ENCODE results near the gene ATP1A3. TPM values are rescaled to one million over a fixed set of nuclear protein-coding genes. Genes with fewer than 3 reads are reported as not detected.
A peak's percentile ranks its signal among the peaks of the same experiment; 100 is the strongest.
"Not testable (repeated sequence)": the region's sequence is repeated elsewhere in the genome, so short reads cannot be mapped to it uniquely, and the experiment has no call there.

Gene ATP1A3
- total RNA-seq, 1 donor from 2014 or later, result 149 TPM

GRCh38 chr19:42012747-42013146 is 18.7 kb upstream of the ATP1A3 start:
- not testable (repeated sequence) for FAIRE-seq; DNase-seq (ENCODE audit: low spot score in 2 of 2)

- FAIRE-seq (no peak), DNase-seq (ENCODE audit: low spot score in 2 of 2) (no peak)
Measured at GRCh38 chr19:42010245-42011126, 16.5 kb upstream of the ATP1A3 start.

GRCh38 chr19:42006569-42006968 is 12.5 kb upstream of the ATP1A3 start:
- FAIRE-seq (no peak), DNase-seq (ENCODE audit: low spot score in 2 of 2) (no peak)

GRCh38 chr19:42005504-42005903 is 11.5 kb upstream of the ATP1A3 start:
- DNase-seq (ENCODE audit: low spot score in 2 of 2) (no peak), FAIRE-seq (no peak)

- DNase-seq (ENCODE audit: low spot score in 2 of 2), result no peak
- no peak for FAIRE-seq
Measured at GRCh38 chr19:42003506-42004294, 9.7 kb upstream of the ATP1A3 start.

- DNase-seq (ENCODE audit: low spot score in 2 of 2) (no peak), FAIRE-seq (no peak)
Measured at GRCh38 chr19:41999878-42000208, 5.8 kb upstream of the ATP1A3 start.

DNA sequence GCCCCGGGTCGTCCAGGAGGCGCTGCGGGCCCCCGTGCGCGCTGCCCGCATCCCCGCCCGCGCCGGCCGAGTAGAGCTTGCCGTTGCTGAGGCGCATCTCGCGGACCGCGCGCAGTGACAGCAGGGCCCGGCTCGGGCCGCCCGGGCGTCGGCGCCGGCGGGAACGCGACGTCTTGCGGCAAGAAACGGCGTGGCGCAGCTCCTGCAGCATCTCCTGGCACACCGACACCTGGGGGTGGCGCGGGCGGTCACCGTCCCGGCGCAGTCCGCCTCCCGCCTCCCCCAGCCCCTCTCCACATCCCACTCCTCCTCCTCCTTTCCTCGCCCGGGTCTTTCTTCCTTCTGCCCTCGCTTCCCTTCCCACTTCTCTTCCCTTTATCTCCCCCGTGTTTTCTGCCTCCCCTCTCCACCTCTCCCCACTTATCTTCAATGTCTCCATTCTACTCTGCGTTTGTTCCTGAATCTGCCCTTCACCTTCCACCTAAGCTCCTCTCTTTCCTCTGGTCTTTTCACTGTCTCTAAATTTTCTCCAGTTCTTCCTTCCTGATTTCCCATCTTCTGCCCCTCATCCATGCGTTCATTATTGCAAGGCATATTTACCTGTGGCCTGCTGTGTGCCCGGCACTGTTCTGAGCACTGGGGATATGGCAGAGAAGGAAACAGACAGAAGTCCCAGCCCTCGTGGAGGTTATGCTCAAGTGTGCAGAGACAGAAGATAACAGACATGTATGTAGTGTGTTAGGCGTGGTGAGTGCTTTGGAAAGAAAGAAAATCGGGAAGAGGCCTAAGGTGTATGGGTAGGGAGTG is 5.2 kb upstream of the ATP1A3 start:
- FAIRE-seq (no peak), DNase-seq (ENCODE audit: low spot score in 2 of 2) (no peak)

GRCh38 chr19:41998246-41999020 is 4.4 kb upstream of the ATP1A3 start:
- DNase-seq (ENCODE audit: low spot score in 2 of 2), result peak in 1 of 2 donors; percentile 57

DNA sequence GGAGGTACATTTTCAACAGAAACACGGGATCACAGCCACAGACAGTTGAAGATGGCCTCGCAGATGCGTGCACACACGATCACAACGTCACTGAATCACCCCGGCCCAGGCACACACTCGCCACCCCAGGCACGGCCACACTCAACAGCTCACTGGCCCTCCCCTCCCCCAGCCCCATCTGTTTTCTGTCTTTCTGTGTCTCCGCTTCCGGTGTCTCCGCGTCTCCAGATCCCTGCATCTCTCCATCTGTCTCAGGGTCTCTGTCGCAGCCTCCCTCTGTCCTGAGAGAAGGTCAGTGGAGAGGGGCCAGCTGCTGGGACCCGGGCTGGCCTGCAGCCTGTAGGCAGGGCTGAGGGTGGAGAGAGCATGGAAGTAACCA is 3.8 kb upstream of the ATP1A3 start:
- DNase-seq (ENCODE audit: low spot score in 2 of 2) (peak in 1 of 2 donors; percentile 44), FAIRE-seq (no peak)

More at GRCh38 chr19:41998246-41999020, 4.4 kb upstream of the ATP1A3 start:
- no peak for FAIRE-seq

GRCh38 chr19:41997121-41997850 is 3.3 kb upstream of the ATP1A3 start:
- peak; percentile 66 to 70 for DNase-seq (ENCODE audit: low spot score in 2 of 2)
- no peak for FAIRE-seq

- peak; percentile 59 to 61 for DNase-seq (ENCODE audit: low spot score in 2 of 2)
- no peak for FAIRE-seq
Measured at GRCh38 chr19:41995959-41996797, 2.1 kb upstream of the ATP1A3 start.

- no peak for FAIRE-seq
- no peak for DNase-seq (ENCODE audit: low spot score in 2 of 2)
Measured at GRCh38 chr19:41994994-41995958, 1.2 kb upstream of the ATP1A3 start.

- no peak for DNase-seq (ENCODE audit: low spot score in 2 of 2)
- no peak for FAIRE-seq
Measured at GRCh38 chr19:41994521-41994971, 516 bp upstream of the ATP1A3 start.

DNA sequence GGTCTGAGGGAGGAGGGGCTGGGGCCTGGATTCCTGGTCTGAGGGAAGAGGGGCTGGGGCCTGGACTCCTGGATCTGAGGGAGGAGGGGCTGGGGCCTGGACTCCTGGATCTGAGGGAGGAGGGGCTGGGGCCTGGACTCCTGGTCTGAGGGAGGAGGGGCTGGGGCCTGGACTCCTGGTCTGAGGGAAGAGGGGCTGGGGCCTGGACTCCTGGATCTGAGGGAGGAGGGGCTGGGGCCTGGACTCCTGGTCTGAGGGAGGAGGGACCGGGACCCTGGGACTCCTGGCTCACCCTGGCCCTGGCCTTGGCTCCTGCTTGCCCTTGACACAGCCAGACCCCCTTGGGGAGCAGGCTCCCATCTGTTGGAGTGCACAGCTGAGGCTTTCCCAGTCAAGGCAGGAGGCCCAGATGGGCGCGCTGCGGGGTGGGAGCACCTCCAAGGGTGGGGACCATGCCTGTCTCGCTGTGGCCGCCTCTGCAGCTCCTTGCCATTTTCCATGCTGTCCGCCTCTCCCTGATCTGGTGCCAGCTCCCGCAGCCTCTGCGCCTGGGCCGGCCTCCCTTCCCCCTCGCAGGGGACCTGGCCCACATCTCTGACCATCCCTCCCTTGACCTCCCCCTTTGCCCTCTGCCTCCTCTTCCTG is 2.0 kb downstream of the ATP1A3 start:
- not testable (repeated sequence) for FAIRE-seq; DNase-seq (ENCODE audit: low spot score in 2 of 2)

DNA sequence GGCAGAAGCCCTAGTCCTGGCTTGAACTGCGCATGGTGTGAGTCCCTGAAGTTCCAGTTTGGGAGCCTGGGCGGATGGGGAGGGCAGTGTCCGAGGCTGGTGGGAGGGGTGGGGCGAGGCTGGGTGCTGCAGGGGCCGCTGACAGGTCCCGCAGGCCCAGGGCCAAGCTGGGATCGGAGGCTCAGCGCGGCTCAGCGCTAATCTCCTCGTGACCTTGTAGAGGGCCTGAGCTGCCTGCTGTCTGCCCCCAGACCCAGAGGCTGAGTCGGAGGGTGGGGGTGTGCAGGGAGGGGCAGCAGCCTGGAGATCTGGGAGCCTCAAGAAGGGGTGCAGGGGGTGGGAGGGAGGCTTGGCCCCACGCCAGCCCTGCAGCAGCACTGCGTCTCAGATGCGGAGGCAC is 3.0 kb downstream of the ATP1A3 start:
- FAIRE-seq (no peak), DNase-seq (ENCODE audit: low spot score in 2 of 2) (no peak)

- FAIRE-seq (no peak), DNase-seq (ENCODE audit: low spot score in 2 of 2) (no peak)
Measured at GRCh38 chr19:41990615-41991014, 3.4 kb downstream of the ATP1A3 start.

GRCh38 chr19:41990028-41990427 is 4.0 kb downstream of the ATP1A3 start:
- no peak for FAIRE-seq

More at GRCh38 chr19:41990028-41990427, 4.0 kb downstream of the ATP1A3 start:
- no peak for DNase-seq (ENCODE audit: low spot score in 2 of 2)

All from frontal cortex (tissue), 4 donors.